ENCODE data around the gene ARHGAP28. TPM values are rescaled to one million over a fixed set of nuclear protein-coding genes. Genes with fewer than 3 reads are reported as not detected.

ARHGAP28 gene
- total RNA-seq, 2 experiments from 2014 or later = not detected

- ATAC-seq (no peak), DNase-seq (no peak)
- no peaks in the 10 kb centered on the region for H3K36me3 Mint-ChIP-seq (ENCODE audit: low read depth)
- no peaks in the 10 kb centered on the region for H3K27me3 Mint-ChIP-seq
- no peak overlapping the region for H3K27ac Mint-ChIP-seq
- ChIA-PET POLR2A (no interaction called here), CTCF (no interaction called here)
- no peaks in the 10 kb centered on the region for H3K4me1 Mint-ChIP-seq
- H3K9me3 Mint-ChIP-seq (ENCODE audit: low read depth) = no peaks in the 10 kb centered on the region
- intact Hi-C loops (cut with DNase I, micrococcal nuclease) = loop anchor here in 1 of 2 experiments (10.0 kb wide), 1 partner anchor 1805 kb away; no protein-coding TSS in a partner anchor
- H3K4me3 Mint-ChIP-seq = no peak overlapping the region
Measured at GRCh38 chr18:6879508-6880195, 150.1 kb downstream of the ARHGAP28 start.

DNA sequence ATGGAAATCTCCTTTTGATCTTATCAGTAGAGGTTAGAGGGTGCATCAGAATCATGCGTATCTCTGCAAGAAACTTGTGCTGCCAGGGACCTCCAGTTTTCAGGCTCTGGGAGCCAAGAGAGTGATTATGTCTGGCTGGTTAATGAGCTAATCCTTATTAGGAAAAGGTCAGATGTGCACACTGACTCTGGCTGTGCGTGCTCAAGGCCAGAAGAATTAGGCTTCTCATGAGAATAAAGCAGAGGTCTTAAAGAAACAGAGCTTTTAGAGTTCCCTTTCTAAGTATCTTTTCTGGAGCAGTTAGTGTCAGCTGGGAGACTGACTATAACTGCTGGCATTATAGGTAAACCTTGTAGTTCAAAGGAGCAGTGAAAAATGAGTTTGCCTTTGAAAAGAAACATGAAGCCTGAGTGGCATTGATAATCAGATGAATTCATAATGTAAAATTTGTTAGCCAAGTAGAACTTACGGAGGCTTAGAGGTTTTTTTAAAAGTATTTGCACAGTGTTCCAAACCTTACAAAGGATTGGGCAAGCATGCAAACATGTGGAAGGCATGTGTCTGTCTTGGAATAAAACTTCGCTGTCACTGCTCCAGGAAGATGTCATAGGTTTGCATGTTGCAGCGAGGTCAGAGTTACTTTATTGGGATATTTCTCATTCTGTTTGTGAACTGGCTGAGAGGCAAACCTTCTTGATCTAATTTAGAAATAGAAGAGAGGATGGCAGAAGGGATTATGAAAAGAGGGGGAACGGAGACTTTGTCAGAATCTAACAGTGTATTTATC, 151.7 kb downstream of the ARHGAP28 start:
- ChIA-PET POLR2A (no interaction called here), CTCF (no interaction called here)
- H3K4me3 Mint-ChIP-seq = no peak overlapping the region
- H3K36me3 Mint-ChIP-seq (ENCODE audit: low read depth) = no peaks in the 10 kb centered on the region
- H3K27ac Mint-ChIP-seq = no peak overlapping the region
- no peaks in the 10 kb centered on the region for H3K27me3 Mint-ChIP-seq
- ATAC-seq (no peak), DNase-seq (no peak)
- H3K9me3 Mint-ChIP-seq (ENCODE audit: low read depth) = no peaks in the 10 kb centered on the region
- intact Hi-C loops (cut with DNase I, micrococcal nuclease) = loop anchor here in 1 of 2 experiments (10.0 kb wide), 1 partner anchor 1806 kb away; no protein-coding TSS in a partner anchor
- no peaks in the 10 kb centered on the region for H3K4me1 Mint-ChIP-seq

DNA sequence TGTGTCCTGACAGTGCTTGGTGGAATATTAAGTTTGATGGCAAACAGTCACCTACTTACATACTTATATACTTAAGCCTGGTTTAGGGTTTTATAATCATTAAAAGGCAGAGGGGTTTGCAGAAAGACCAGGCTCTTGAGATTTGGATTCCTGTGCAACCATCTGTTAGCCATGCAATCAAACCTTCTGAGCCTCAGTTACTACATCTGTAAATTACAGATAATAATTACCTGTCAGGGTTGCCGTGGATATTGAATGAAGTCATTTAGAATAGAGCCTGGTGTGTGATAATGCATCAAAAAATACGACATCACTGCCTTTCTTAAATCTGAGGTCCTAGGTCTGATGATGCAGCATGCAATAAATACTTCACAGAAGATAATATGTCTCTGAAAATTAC, 152.9 kb downstream of the ARHGAP28 start:
- Mint-ChIP-seq H3K9me3 (ENCODE audit: low read depth) (no peaks in the 10 kb centered on the region), H3K36me3 (ENCODE audit: low read depth) (no peaks in the 10 kb centered on the region), H3K27me3 (peaks cover 2% of the 10 kb centered on the region), H3K4me1 (no peaks in the 10 kb centered on the region), H3K27ac (no peak overlapping the region), H3K4me3 (no peak overlapping the region)
- DNase-seq = no peak
- CTCF ChIA-PET = no interaction called here
- intact Hi-C loops (cut with DNase I, micrococcal nuclease) = loop anchor here in 1 of 2 experiments (10.0 kb wide), 1 partner anchor 1808 kb away; no protein-coding TSS in a partner anchor
- POLR2A ChIA-PET = no interaction called here
- ATAC-seq = no peak

GRCh38 chr18:6885006-6885481, 155.5 kb downstream of the ARHGAP28 start:
- H3K27ac Mint-ChIP-seq = no peak overlapping the region
- no peak overlapping the region for H3K4me3 Mint-ChIP-seq
- H3K9me3 Mint-ChIP-seq (ENCODE audit: low read depth) = no peaks in the 10 kb centered on the region
- ChIA-PET CTCF (interaction anchor here (1.0 to 1.1 kb wide), 2 partner anchors 89 to 343 kb away, joined by 3 to 5 read pairs; no protein-coding TSS in a partner anchor), POLR2A (no interaction called here)
- peaks cover 2% of the 10 kb centered on the region for H3K27me3 Mint-ChIP-seq
- H3K4me1 Mint-ChIP-seq = no peaks in the 10 kb centered on the region
- intact Hi-C loops (cut with DNase I, micrococcal nuclease) = loop anchor here (5.0 to 10.0 kb wide), 3 partner anchors 1018 to 1810 kb away; no protein-coding TSS in a partner anchor
- ATAC-seq = no peak
- no peak for DNase-seq
- no peaks in the 10 kb centered on the region for H3K36me3 Mint-ChIP-seq (ENCODE audit: low read depth)

DNA sequence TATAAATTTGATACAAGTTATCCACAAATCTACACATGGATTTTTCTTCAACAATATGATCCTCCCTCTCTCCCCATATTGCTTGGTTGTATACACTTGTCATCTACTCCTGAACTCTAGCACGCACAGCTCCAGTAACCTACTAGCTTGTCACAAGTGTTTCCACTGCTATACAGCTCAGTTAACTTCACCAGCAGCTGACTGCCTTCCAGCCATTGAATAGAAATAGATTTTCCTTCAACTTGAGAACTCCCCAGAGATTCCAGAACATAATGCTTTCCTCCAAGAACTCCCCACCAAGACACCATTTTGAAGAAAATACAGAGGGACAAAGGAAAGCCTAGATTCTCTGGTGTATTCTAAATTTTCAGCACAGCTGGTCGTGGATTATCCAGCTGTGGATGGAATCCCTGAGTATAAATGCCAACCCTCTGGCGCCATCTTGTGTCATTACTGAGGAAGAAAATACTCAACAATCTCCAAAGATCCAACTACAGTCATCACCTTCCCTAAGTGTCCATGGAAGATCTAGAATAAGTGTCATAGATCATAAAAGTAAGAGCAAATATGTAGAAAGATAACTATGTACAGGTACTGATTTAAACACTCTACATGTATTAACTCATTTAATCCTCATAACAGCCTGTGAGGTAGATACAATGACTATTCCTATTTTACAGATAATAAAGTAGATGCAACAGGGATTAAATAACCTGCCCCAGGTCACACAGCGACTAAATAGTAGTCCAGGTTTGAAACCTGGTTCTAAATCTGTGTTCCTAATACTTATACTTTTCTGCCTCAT, 156.7 kb downstream of the ARHGAP28 start:
- CTCF ChIA-PET = interaction anchor here (0.7 to 2.6 kb wide), 5 partner anchors 88 to 1419 kb away, joined by 3 to 13 read pairs (median 4); no protein-coding TSS in a partner anchor
- peak; percentile 34 for DNase-seq

DNA sequence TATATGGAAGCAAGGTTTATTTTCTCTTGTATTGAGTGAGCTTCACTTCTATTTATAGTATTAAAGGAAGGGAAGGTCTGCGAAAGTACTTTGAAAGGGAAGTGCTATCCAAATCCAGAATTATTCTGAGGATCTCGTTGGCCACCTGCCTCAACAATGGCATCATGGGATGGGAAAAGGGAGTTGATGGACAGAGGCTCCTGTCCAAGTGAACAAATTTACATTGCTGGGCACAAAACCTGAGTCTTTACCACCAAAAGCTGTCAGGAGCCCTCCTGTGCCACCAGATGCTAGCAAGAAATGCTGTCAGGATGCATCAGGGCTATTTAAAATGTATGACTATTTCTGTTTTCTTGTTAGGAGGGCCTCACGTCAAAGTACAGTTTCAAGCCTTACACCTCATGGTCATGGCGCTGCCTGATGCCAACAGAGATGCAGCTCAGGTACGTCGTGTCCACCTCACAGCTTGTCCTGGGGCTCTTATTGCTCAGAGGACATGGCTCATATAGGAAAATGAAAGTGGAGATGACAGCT, 157.3 kb downstream of the ARHGAP28 start:
- ATAC-seq (no peak), DNase-seq (no peak)
- ChIA-PET POLR2A (no interaction called here), CTCF (interaction anchor here (2.6 kb wide), 1 partner anchor 343 kb away, joined by 13 read pairs; no protein-coding TSS in a partner anchor)
- Mint-ChIP-seq H3K4me3 (no peak overlapping the region), H3K9me3 (ENCODE audit: low read depth) (no peaks in the 10 kb centered on the region), H3K27me3 (peaks cover 2% of the 10 kb centered on the region), H3K27ac (no peak overlapping the region), H3K36me3 (ENCODE audit: low read depth) (no peaks in the 10 kb centered on the region), H3K4me1 (no peaks in the 10 kb centered on the region)
- intact Hi-C loops (cut with DNase I, micrococcal nuclease) = loop anchor here (1.0 to 10.0 kb wide), 5 partner anchors 344 to 1812 kb away; no protein-coding TSS in a partner anchor

More for the DNA sequence above, 156.7 kb downstream of the ARHGAP28 start:
- Mint-ChIP-seq H3K27ac (no peak overlapping the region), H3K4me3 (no peak overlapping the region), H3K27me3 (peaks cover 2% of the 10 kb centered on the region), H3K36me3 (ENCODE audit: low read depth) (no peaks in the 10 kb centered on the region), H3K9me3 (ENCODE audit: low read depth) (no peaks in the 10 kb centered on the region), H3K4me1 (no peaks in the 10 kb centered on the region)
- intact Hi-C loops (cut with DNase I, micrococcal nuclease) = loop anchor here (1.0 to 10.0 kb wide), 5 partner anchors 343 to 1811 kb away; no protein-coding TSS in a partner anchor
- POLR2A ChIA-PET = no interaction called here
- ATAC-seq = no peak

- Mint-ChIP-seq H3K4me3 (no peak overlapping the region), H3K9me3 (ENCODE audit: low read depth) (no peaks in the 10 kb centered on the region), H3K36me3 (ENCODE audit: low read depth) (no peaks in the 10 kb centered on the region), H3K27ac (no peak overlapping the region), H3K4me1 (no peaks in the 10 kb centered on the region), H3K27me3 (peaks cover 2% of the 10 kb centered on the region)
- ATAC-seq = no peak
- ChIA-PET POLR2A (no interaction called here), CTCF (interaction anchor here (1.1 kb wide), 1 partner anchor 35 kb away, joined by 3 read pairs; no protein-coding TSS in a partner anchor)
- intact Hi-C loops (cut with DNase I, micrococcal nuclease) = no loop called here
- no peak for DNase-seq
Measured at GRCh38 chr18:6891788-6892187, 162.3 kb downstream of the ARHGAP28 start.

DNA sequence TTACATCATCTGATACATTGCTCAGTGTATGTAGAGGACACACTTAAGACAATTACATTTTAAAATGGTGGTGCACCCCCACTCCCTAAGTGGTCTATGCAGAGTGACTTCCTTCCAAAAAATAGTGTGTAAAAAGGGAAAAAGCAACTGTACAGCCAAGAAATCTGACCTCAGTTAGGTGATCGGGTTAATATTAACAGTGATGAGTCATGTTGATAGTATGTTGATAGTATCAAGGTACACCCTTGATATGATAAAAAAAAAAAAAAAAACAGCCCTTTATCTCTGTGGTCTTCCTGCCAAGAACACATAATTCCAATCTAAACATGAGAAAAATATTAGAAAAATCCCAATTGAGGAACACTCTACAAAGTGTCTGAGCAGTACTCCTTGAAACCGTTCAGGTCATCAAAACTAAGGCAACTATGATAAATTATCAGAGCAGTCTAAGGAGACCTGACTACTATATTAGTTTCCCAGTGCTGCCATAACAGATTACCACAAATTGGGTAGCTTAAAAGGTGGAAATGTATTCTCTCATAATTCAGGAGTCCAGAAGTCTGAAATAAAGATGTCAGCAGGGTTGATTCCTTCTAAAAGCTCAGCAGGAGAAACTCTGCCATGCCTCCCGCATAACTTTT, 171.9 kb downstream of the ARHGAP28 start:
- no peak overlapping the region for H3K4me3 Mint-ChIP-seq
- H3K27me3 Mint-ChIP-seq = no peaks in the 10 kb centered on the region
- H3K36me3 Mint-ChIP-seq (ENCODE audit: low read depth) = no peaks in the 10 kb centered on the region
- H3K9me3 Mint-ChIP-seq (ENCODE audit: low read depth) = peaks cover 13% of the 10 kb centered on the region
- no peak for ATAC-seq
- H3K27ac Mint-ChIP-seq = no peak overlapping the region
- DNase-seq = no peak
- H3K4me1 Mint-ChIP-seq = no peaks in the 10 kb centered on the region
- POLR2A ChIA-PET = no interaction called here
- CTCF ChIA-PET = no interaction called here
- intact Hi-C loops (cut with DNase I, micrococcal nuclease) = no loop called here

- H3K9me3 Mint-ChIP-seq (ENCODE audit: low read depth) = peaks cover 3% of the 10 kb centered on the region
- no peaks in the 10 kb centered on the region for H3K36me3 Mint-ChIP-seq (ENCODE audit: low read depth)
- CTCF ChIA-PET = no interaction called here
- no peak overlapping the region for H3K27ac Mint-ChIP-seq
- intact Hi-C loops (cut with DNase I, micrococcal nuclease) = no loop called here
- peaks cover 5% of the 10 kb centered on the region for H3K27me3 Mint-ChIP-seq
- POLR2A ChIA-PET = no interaction called here
- no peaks in the 10 kb centered on the region for H3K4me1 Mint-ChIP-seq
- H3K4me3 Mint-ChIP-seq = no peak overlapping the region
- DNase-seq (no peak), ATAC-seq (no peak)
Measured at GRCh38 chr18:6917072-6917471, 187.6 kb downstream of the ARHGAP28 start.

- Mint-ChIP-seq H3K27ac (peak overlapping the region; percentile 53), H3K4me3 (peak overlapping the region; percentile 12), H3K9me3 (ENCODE audit: low read depth) (peaks cover 3% of the 10 kb centered on the region), H3K36me3 (ENCODE audit: low read depth) (no peaks in the 10 kb centered on the region), H3K27me3 (peaks cover 8% of the 10 kb centered on the region), H3K4me1 (no peaks in the 10 kb centered on the region)
- DNase-seq (peak; percentile 57), ATAC-seq (no peak)
- intact Hi-C loops (cut with DNase I, micrococcal nuclease) = loop anchor here (1.0 to 2.0 kb wide), 5 partner anchors 80 to 647 kb away; partner anchors contain the start of gene PTPRM (in 1 of the 2)
- CTCF ChIA-PET = interaction anchor here (1.0 to 1.7 kb wide), 6 partner anchors 12 to 257 kb away, joined by 3 to 10 read pairs (median 3); no protein-coding TSS in a partner anchor
- POLR2A ChIA-PET = no interaction called here
Measured at GRCh38 chr18:6920099-6920955, 190.8 kb downstream of the ARHGAP28 start.
